Breast epithelium (tissue), 3 donors: ENCODE data around the gene FAM181A.

Source experiments
- POLR2A ChIP-seq: fragments of 450-650 bp; IDR thresholded peaks from one replicate; pipeline ENCODE4 v1.6.1; 2016; ENCODE audit warnings: antibody characterized with exemption, mild to moderate bottlenecking, moderate library complexity
- POLR2AphosphoS5 ChIP-seq, 3 donors: sonication (generic); formaldehyde crosslinking; IDR thresholded peaks; one replicate each; pipeline ENCODE4 v1.6.1; 2017; ENCODE audit warnings: antibody characterized with exemption in 3 of 3
- TF ChIP-seq, protein P1 (sequence below), 3 donors: fragments of 450-650 bp; IDR thresholded peaks; one replicate each; pipeline ENCODE4 v1.5.1; 2016 to 2017; ENCODE audit warnings: antibody characterized with exemption in 3 of 3, mild to moderate bottlenecking in 3 of 3, moderate library complexity in 3 of 3

DNA sequence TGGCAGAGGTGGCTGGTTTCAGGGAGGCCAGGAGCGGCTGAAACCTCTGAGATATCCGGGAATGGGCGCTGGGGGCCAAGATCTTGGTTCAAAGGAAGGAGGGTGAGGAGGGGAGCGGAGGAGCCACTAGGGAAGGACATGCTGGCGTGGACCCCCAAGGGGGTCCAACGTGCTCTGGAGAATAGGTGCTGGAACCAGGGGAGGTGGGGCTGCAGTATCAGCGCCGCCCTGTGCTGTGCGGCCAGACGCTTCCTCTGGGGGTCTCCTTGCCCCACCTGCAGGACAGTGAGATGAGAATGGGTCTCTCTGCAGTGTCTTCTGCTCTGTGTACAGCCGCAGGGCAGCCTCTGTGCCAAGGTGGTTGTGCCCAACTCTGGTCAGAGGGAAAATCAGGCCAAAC is 2.5 kb downstream of the FAM181A start:
- TF ChIP-seq, protein P1, sequence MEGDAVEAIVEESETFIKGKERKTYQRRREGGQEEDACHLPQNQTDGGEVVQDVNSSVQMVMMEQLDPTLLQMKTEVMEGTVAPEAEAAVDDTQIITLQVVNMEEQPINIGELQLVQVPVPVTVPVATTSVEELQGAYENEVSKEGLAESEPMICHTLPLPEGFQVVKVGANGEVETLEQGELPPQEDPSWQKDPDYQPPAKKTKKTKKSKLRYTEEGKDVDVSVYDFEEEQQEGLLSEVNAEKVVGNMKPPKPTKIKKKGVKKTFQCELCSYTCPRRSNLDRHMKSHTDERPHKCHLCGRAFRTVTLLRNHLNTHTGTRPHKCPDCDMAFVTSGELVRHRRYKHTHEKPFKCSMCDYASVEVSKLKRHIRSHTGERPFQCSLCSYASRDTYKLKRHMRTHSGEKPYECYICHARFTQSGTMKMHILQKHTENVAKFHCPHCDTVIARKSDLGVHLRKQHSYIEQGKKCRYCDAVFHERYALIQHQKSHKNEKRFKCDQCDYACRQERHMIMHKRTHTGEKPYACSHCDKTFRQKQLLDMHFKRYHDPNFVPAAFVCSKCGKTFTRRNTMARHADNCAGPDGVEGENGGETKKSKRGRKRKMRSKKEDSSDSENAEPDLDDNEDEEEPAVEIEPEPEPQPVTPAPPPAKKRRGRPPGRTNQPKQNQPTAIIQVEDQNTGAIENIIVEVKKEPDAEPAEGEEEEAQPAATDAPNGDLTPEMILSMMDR (IDR thresholded peaks at IDR 0.05): no peak
- TF ChIP-seq POLR2AphosphoS5 (IDR thresholded peaks at IDR 0.05) (no peak), POLR2A (no peak)
